GM18951 (cell line): ENCODE data around the gene AGBL3.
A peak's percentile ranks its signal among the peaks of the same experiment; 100 is the strongest.

ENCODE experiments used
- POLR2A ChIP-seq: IDR thresholded peaks from 4 replicates; pipeline ENCODE4 v1.6.1; 2011; ENCODE audit warnings: mild to moderate bottlenecking; ENCODE audit not compliant: insufficient read length, insufficient read depth; ENCODE audit errors: extremely low read depth
- in situ Hi-C: fragments of 300-500 bp; cut with MboI; formaldehyde crosslinking; loops from one replicate; pipeline ENCODE4 v1.12.0; 2022; ENCODE audit warnings: low sequenced_read_pairs, mixed read lengths, inconsistent platforms; ENCODE audit not compliant: unreplicated experiment

AGBL3 gene

GRCh38 chr7:134986363-134987251, at the start of gene AGBL3:
AGBL3 (plus strand) TSS chr7:134986508; CDS start chr7:134987934, 1,426 bp downstream.
- in situ Hi-C loops: no loop called here
- peak; percentile 75 for TF ChIP-seq POLR2A

- no peak for TF ChIP-seq POLR2A
- in situ Hi-C loops: no loop called here
Measured at GRCh38 chr7:134936893-134937510, 49.3 kb upstream of the AGBL3 start.

GRCh38 chr7:134938141-134938540, 48.2 kb upstream of the AGBL3 start:
- in situ Hi-C loops: no loop called here
- no peak for TF ChIP-seq POLR2A

GRCh38 chr7:134939136-134939535, 47.2 kb upstream of the AGBL3 start:
- in situ Hi-C loops: no loop called here
- TF ChIP-seq POLR2A: no peak

GRCh38 chr7:134940729-134941128, 45.6 kb upstream of the AGBL3 start:
- in situ Hi-C loops: no loop called here
- no peak for TF ChIP-seq POLR2A

GRCh38 chr7:134941185-134941900, 45.0 kb upstream of the AGBL3 start:
- in situ Hi-C loops: no loop called here

GRCh38 chr7:134941952-134942351, 44.4 kb upstream of the AGBL3 start:
- in situ Hi-C loops: no loop called here
- TF ChIP-seq POLR2A: no peak

More at GRCh38 chr7:134941185-134941900, 45.0 kb upstream of the AGBL3 start:
- no peak for TF ChIP-seq POLR2A

- no peak for TF ChIP-seq POLR2A
- in situ Hi-C loops: no loop called here
Measured at GRCh38 chr7:134942690-134943466, 43.4 kb upstream of the AGBL3 start.

GRCh38 chr7:134943785-134944400, 42.4 kb upstream of the AGBL3 start:
- no peak for TF ChIP-seq POLR2A
- in situ Hi-C loops: no loop called here

- TF ChIP-seq POLR2A: no peak
- in situ Hi-C loops: no loop called here
Measured at GRCh38 chr7:134945691-134946090, 40.6 kb upstream of the AGBL3 start.

- no peak for TF ChIP-seq POLR2A
- in situ Hi-C loops: no loop called here
Measured at GRCh38 chr7:134946260-134946659, 40.0 kb upstream of the AGBL3 start.

GRCh38 chr7:134947329-134947728, 39.0 kb upstream of the AGBL3 start:
- in situ Hi-C loops: no loop called here
- TF ChIP-seq POLR2A: no peak
